CD4-positive, alpha-beta T cell treated with Interleukin-15 for 1 hour (primary cell): Measurements from ENCODE around the gene LSM2.
A peak's percentile ranks its signal among the peaks of the same experiment; 100 is the strongest.
"Not testable (repeated sequence)": the region's sequence is repeated elsewhere in the genome, so short reads cannot be mapped to it uniquely, and the experiment has no call there.

Experiments
- DNase-seq: peaks from one replicate; pipeline ENCODE4 v3.0.0-alpha.2; 2020

LSM2 gene

GRCh38 chr6:31806470-31807272 lies at the start of gene LSM2:
LSM2 (minus strand) TSS chr6:31806966; CDS start chr6:31806757, 209 bp downstream.
- DNase-seq = peak; percentile 98

- not testable (repeated sequence) for DNase-seq
These were observed 45.4 kb upstream of the LSM2 start for GRCh38 chr6:31851980-31852718.

GRCh38 chr6:31851485-31851832 lies 44.7 kb upstream of the LSM2 start:
- DNase-seq = no peak

- DNase-seq = no peak
These were observed 44.2 kb upstream of the LSM2 start for GRCh38 chr6:31850765-31851484.

GRCh38 chr6:31847276-31847978 lies 40.7 kb upstream of the LSM2 start:
- no peak for DNase-seq

- DNase-seq = no peak
These were observed 37.7 kb upstream of the LSM2 start for GRCh38 chr6:31844507-31844906.

GRCh38 chr6:31842053-31842452 lies 35.3 kb upstream of the LSM2 start:
- DNase-seq = no peak

GRCh38 chr6:31839779-31840126 lies 33.0 kb upstream of the LSM2 start:
- DNase-seq = not testable (repeated sequence)

- DNase-seq = no peak
These were observed 32.2 kb upstream of the LSM2 start for GRCh38 chr6:31838968-31839367.

- not testable (repeated sequence) for DNase-seq
These were observed 31.4 kb upstream of the LSM2 start for GRCh38 chr6:31838114-31838553.

GRCh38 chr6:31837369-31838113 lies 30.8 kb upstream of the LSM2 start:
- no peak for DNase-seq

GRCh38 chr6:31836474-31837368 lies 30.0 kb upstream of the LSM2 start:
- no peak for DNase-seq

- no peak for DNase-seq
These were observed 29.3 kb upstream of the LSM2 start for GRCh38 chr6:31836047-31836473.

GRCh38 chr6:31834367-31835250 lies 27.8 kb upstream of the LSM2 start:
- peak; percentile 79 for DNase-seq

- peak; percentile 59 for DNase-seq
These were observed 24.8 kb upstream of the LSM2 start for GRCh38 chr6:31831350-31832215.

GRCh38 chr6:31830886-31831335 lies 24.1 kb upstream of the LSM2 start:
- DNase-seq = peak; percentile 36

GRCh38 chr6:31829633-31830283 lies 23.0 kb upstream of the LSM2 start:
- DNase-seq = no peak
